Mucosa of descending colon (tissue), 3 donors: ENCODE results near the gene DNAJC19. TPM values are rescaled to one million over a fixed set of nuclear protein-coding genes. Genes with fewer than 3 reads are reported as not detected.
"Not testable (repeated sequence)": the region's sequence is repeated elsewhere in the genome, so short reads cannot be mapped to it uniquely, and the experiment has no call there.

Experiments used
- ATAC-seq: fragments of 200-7000 bp; cut with Tn5 transposase; one replicate; pipeline ENCODE4 v1.9.1; 2020; ENCODE audit warnings: mild to moderate bottlenecking, moderate library complexity
- DNase-seq, 3 donors: peaks; one replicate each; pipeline ENCODE4 v3.0.0-alpha.2; 2020
- H3K36me3 ChIP-seq: fragments of 200-600 bp; one replicate; pipeline ENCODE4 v1.8.0; 2021; ENCODE audit warnings: low read depth, mild to moderate bottlenecking
- H3K4me1 ChIP-seq: fragments of 200-600 bp; one replicate; pipeline ENCODE4 v1.8.0; 2021; ENCODE audit warnings: low read depth, mild to moderate bottlenecking
- H3K4me3 ChIP-seq: fragments of 200-600 bp; one replicate; pipeline ENCODE4 v1.8.0; 2021; ENCODE audit warnings: mild to moderate bottlenecking
- H3K9me3 ChIP-seq: fragments of 200-600 bp; one replicate; pipeline ENCODE4 v1.8.0; 2021; ENCODE audit warnings: mild to moderate bottlenecking
- CTCF ChIP-seq: fragments of 200-600 bp; IDR thresholded peaks from one replicate; pipeline ENCODE4 v1.8.0; 2022; ENCODE audit warnings: antibody characterized with exemption, mild to moderate bottlenecking
- intact Hi-C, 2 donors: fragments of 100-400 bp; cut with DNase I in 1 of 2; cut with micrococcal nuclease in 1 of 2; formaldehyde crosslinking; loops; one replicate each; pipeline versions ENCODE4 v1.11.0 to v1.11.1; 2022; cut with DNase I, micrococcal nuclease
- total RNA-seq, 3 donors: library from RNA; stranded (reverse); fragmentation: NEBNext Ultra II Directional in 2 of 3; extraction: Animal tissue kit (Norgen Biotek cat#: 25700) in 2 of 3; gene quantifications; one replicate each; pipeline versions ENCODE4 v1.2.1 to v1.2.4, GENCODE V29; 2021 to 2023
- donor health status: DM: no; HTN: no; CAD: no; lungs with moderate emphysema.
- donor health status: DM: no; HTN: no; CAD: no.
- donor health status: DM: no; HTN: yes; CAD: no.

The DNAJC19 gene
- total RNA-seq, 3 donors from 2014 or later, result 28.1 to 42.0 (median 33.7) TPM

GRCh38 chr3:180987344-180987743 is 2.2 kb downstream of the DNAJC19 start:
- no peak for TF ChIP-seq CTCF
- Histone ChIP-seq H3K4me1 (peaks cover 11% of the 10 kb centered on the region), H3K9me3 (no peaks in the 10 kb centered on the region), H3K4me3 (no peak overlapping the region), H3K36me3 (no peaks in the 10 kb centered on the region)
- intact Hi-C loops, result no loop called here
- ATAC-seq (no peak), DNase-seq (no peak)

- H3K4me3 ChIP-seq, H3K9me3 ChIP-seq, ATAC-seq, intact Hi-C loops, DNase-seq, H3K36me3 ChIP-seq: not testable (repeated sequence)
- peaks cover 11% of the 10 kb centered on the region for H3K4me1 ChIP-seq
Observed at GRCh38 chr3:180986366-180986765, 3.2 kb downstream of the DNAJC19 start.

- intact Hi-C loops, result no loop called here
- no peak for ATAC-seq
- H3K36me3 ChIP-seq, result no peaks in the 10 kb centered on the region
Observed at GRCh38 chr3:180983136-180983535, 6.4 kb downstream of the DNAJC19 start.

GRCh38 chr3:180981912-180982311 is 7.6 kb downstream of the DNAJC19 start:
- intact Hi-C loops, result no loop called here
- no peaks in the 10 kb centered on the region for H3K9me3 ChIP-seq
- DNase-seq, result no peak
- H3K36me3 ChIP-seq, result no peaks in the 10 kb centered on the region
- H3K4me3 ChIP-seq, result no peak overlapping the region
- H3K4me1 ChIP-seq, result no peaks in the 10 kb centered on the region
- no peak for TF ChIP-seq CTCF
- ATAC-seq, result no peak

More at GRCh38 chr3:180983136-180983535, 6.4 kb downstream of the DNAJC19 start:
- Histone ChIP-seq H3K9me3 (no peaks in the 10 kb centered on the region), H3K4me3 (no peak overlapping the region), H3K4me1 (peaks cover 3% of the 10 kb centered on the region)
- TF ChIP-seq CTCF, result no peak
- no peak for DNase-seq

GRCh38 chr3:180980611-180981010 is 8.9 kb downstream of the DNAJC19 start:
- no peak for ATAC-seq

GRCh38 chr3:180979961-180980360 is 9.6 kb downstream of the DNAJC19 start:
- ATAC-seq, result no peak
- intact Hi-C loops, result no loop called here
- no peak for TF ChIP-seq CTCF
- H3K9me3 ChIP-seq, result no peaks in the 10 kb centered on the region
- DNase-seq, result no peak
- no peak overlapping the region for H3K4me3 ChIP-seq
- no peaks in the 10 kb centered on the region for H3K4me1 ChIP-seq
- H3K36me3 ChIP-seq, result no peaks in the 10 kb centered on the region

More at GRCh38 chr3:180980611-180981010, 8.9 kb downstream of the DNAJC19 start:
- no peak for TF ChIP-seq CTCF
- H3K4me3 ChIP-seq, result no peak overlapping the region
- H3K4me1 ChIP-seq, result no peaks in the 10 kb centered on the region
- intact Hi-C loops, result no loop called here
- no peak for DNase-seq
- H3K36me3 ChIP-seq, result no peaks in the 10 kb centered on the region
- no peaks in the 10 kb centered on the region for H3K9me3 ChIP-seq
